Stimulated activated CD4-positive, alpha-beta T cell treated with anti-CD3 and anti-CD28 coated beads, Interleukin-4, amount 100 ng/mL, for 48 hours (primary cell): Measurements from ENCODE around the gene SOD3.

Source experiments
- DNase-seq, 2 donors: peaks; one replicate each; pipeline ENCODE4 v3.0.0-alpha.2; 2020; ENCODE audit warnings: low read depth in 2 of 2

Gene SOD3

GRCh38 chr4:24775032-24775605 lies 20.3 kb upstream of the SOD3 start:
- no peak for DNase-seq

- no peak for DNase-seq
Observed at GRCh38 chr4:24775750-24776149, 19.6 kb upstream of the SOD3 start.

- no peak for DNase-seq
Observed at GRCh38 chr4:24777536-24778463, 17.6 kb upstream of the SOD3 start.

GRCh38 chr4:24778464-24779225 lies 16.7 kb upstream of the SOD3 start:
- DNase-seq: no peak

GRCh38 chr4:24780936-24781495 lies 14.4 kb upstream of the SOD3 start:
- no peak for DNase-seq

- DNase-seq: no peak
Observed at GRCh38 chr4:24781999-24782745, 13.2 kb upstream of the SOD3 start.

- no peak for DNase-seq
Observed at GRCh38 chr4:24783506-24783905, 11.9 kb upstream of the SOD3 start.

- DNase-seq: no peak
Observed at GRCh38 chr4:24791043-24791442, 4.3 kb upstream of the SOD3 start.

GRCh38 chr4:24792552-24792951 lies 2.8 kb upstream of the SOD3 start:
- no peak for DNase-seq

GRCh38 chr4:24793219-24794005 lies 2.0 kb upstream of the SOD3 start:
- no peak for DNase-seq

- no peak for DNase-seq
Observed at GRCh38 chr4:24794051-24794450, 1.3 kb upstream of the SOD3 start.

GRCh38 chr4:24794480-24794879 lies 893 bp upstream of the SOD3 start:
- no peak for DNase-seq

- DNase-seq: no peak
Observed at GRCh38 chr4:24795666-24796381, 451 bp downstream of the SOD3 start.

- no peak for DNase-seq
Observed at GRCh38 chr4:24796620-24797019, 1.2 kb downstream of the SOD3 start.

GRCh38 chr4:24798036-24798610 lies 2.8 kb downstream of the SOD3 start:
- no peak for DNase-seq

GRCh38 chr4:24799196-24799543 lies 3.8 kb downstream of the SOD3 start:
- no peak for DNase-seq

GRCh38 chr4:24799544-24800324 lies 4.4 kb downstream of the SOD3 start:
- DNase-seq: no peak

- DNase-seq: no peak
Observed at GRCh38 chr4:24800325-24800895, 5.0 kb downstream of the SOD3 start.
